Liver (tissue), 9 donors: ENCODE measurements around the gene FANK1. TPM values are rescaled to one million over a fixed set of nuclear protein-coding genes. Genes with fewer than 3 reads are reported as not detected.

Experiments
- DNase-seq: peaks from one replicate; pipeline ENCODE4 v3.0.0-alpha.2; 2017; ENCODE audit warnings: low spot score
- H3K27ac ChIP-seq, 2 donors: one replicate each; pipeline ENCODE4 v1.7.0; 2013; ENCODE audit warnings: inconsistent platforms in 2 of 2, low read length in 2 of 2, control low read depth in 1 of 2, low read depth in 1 of 2, mild to moderate bottlenecking in 1 of 2
- H3K27me3 ChIP-seq, 4 donors: one replicate each; pipeline versions ENCODE4 v1.6.1 to v1.7.0; 2013; ENCODE audit warnings: low read length in 3 of 4, inconsistent platforms in 1 of 4, mild to moderate bottlenecking in 1 of 4, moderate library complexity in 1 of 4; ENCODE audit not compliant: control insufficient read depth in 4 of 4, insufficient read depth in 4 of 4
- H3K36me3 ChIP-seq, 4 donors: one replicate each; pipeline versions ENCODE4 v1.6.1 to v1.7.0; 2013; ENCODE audit warnings: low read length in 3 of 4, mild to moderate bottlenecking in 3 of 4, low read depth in 1 of 4, moderate library complexity in 1 of 4; ENCODE audit not compliant: control insufficient read depth in 4 of 4, insufficient read depth in 3 of 4
- H3K4me1 ChIP-seq, 4 donors: one replicate each; pipeline versions ENCODE4 v1.6.1 to v1.7.0; 2013; ENCODE audit warnings: low read length in 3 of 4, mild to moderate bottlenecking in 3 of 4, moderate library complexity in 1 of 4; ENCODE audit not compliant: control insufficient read depth in 4 of 4, insufficient read depth in 4 of 4
- H3K4me3 ChIP-seq, 3 donors: one replicate each; pipeline versions ENCODE4 v1.6.1 to v1.7.0; 2013; ENCODE audit warnings: low read length in 3 of 3, control low read depth in 1 of 3, low read depth in 1 of 3, mild to moderate bottlenecking in 1 of 3
- H3K9ac ChIP-seq, 2 donors: one replicate each; pipeline ENCODE4 v1.7.0; 2013; ENCODE audit warnings: low read length in 2 of 2, mild to moderate bottlenecking in 2 of 2, moderate library complexity in 2 of 2, control low read depth in 1 of 2, low read depth in 1 of 2
- H3K9me3 ChIP-seq, 4 donors: one replicate each; pipeline versions ENCODE4 v1.6.1 to v1.7.0; 2013; ENCODE audit warnings: low read length in 3 of 4; ENCODE audit not compliant: control insufficient read depth in 4 of 4
- CTCF ChIP-seq: fragments of 150-350 bp; IDR thresholded peaks from 2 replicates; pipeline ENCODE4 v1.5.1; 2017; ENCODE audit warnings: improper control_type of control experiment, low read depth, low read length; ENCODE audit not compliant: missing input control
- FOXA1 ChIP-seq: IDR thresholded peaks from 2 replicates; pipeline ENCODE4 v1.6.1; 2016; ENCODE audit warnings: antibody characterized with exemption
- FOXA2 ChIP-seq: IDR thresholded peaks from 2 replicates; pipeline ENCODE4 v1.6.1; 2016; ENCODE audit warnings: antibody characterized with exemption
- GABPA ChIP-seq, 2 donors: IDR thresholded peaks in 1 of 2; conservative IDR thresholded peaks in 1 of 2; 2 replicates each; pipeline ENCODE4 v1.6.1; 2016; ENCODE audit warnings: antibody characterized with exemption in 2 of 2, mild to moderate bottlenecking in 1 of 2, moderate library complexity in 1 of 2
- HNF4A ChIP-seq, 2 donors: conservative IDR thresholded peaks; 2 replicates each; pipeline ENCODE4 v1.6.1; 2016; ENCODE audit warnings: antibody characterized with exemption in 2 of 2, mild to moderate bottlenecking in 2 of 2
- HNF4G ChIP-seq: IDR thresholded peaks from 2 replicates; pipeline ENCODE4 v1.6.1; 2016; ENCODE audit warnings: antibody characterized with exemption
- NR2F2 ChIP-seq: IDR thresholded peaks from 2 replicates; pipeline ENCODE4 v1.6.1; 2016; ENCODE audit warnings: antibody characterized with exemption
- RAD21 ChIP-seq, 2 donors: IDR thresholded peaks; 2 replicates each; pipeline ENCODE4 v1.6.1; 2016; ENCODE audit warnings: antibody characterized with exemption in 2 of 2, mild to moderate bottlenecking in 2 of 2
- REST ChIP-seq: IDR thresholded peaks from 2 replicates; pipeline ENCODE4 v1.6.1; 2016; ENCODE audit warnings: antibody characterized with exemption, mild to moderate bottlenecking
- RXRA ChIP-seq, 2 donors: IDR thresholded peaks; 2 replicates each; pipeline ENCODE4 v1.6.1; 2017 to 2018; ENCODE audit warnings: antibody characterized with exemption in 2 of 2, mild to moderate bottlenecking in 1 of 2
- SP1 ChIP-seq: IDR thresholded peaks from 2 replicates; pipeline ENCODE4 v1.6.1; 2018; ENCODE audit warnings: antibody characterized with exemption, mild to moderate bottlenecking
- YY1 ChIP-seq: IDR thresholded peaks from 2 replicates; pipeline ENCODE4 v1.6.1; 2016; ENCODE audit warnings: antibody characterized with exemption, mild to moderate bottlenecking
- WGBS: extraction: QIAGEN DNeasy Blood & Tissue Kit; methylation state at CpG from one replicate; pipeline ENCODE4 v1.1.7; 2013; 5-methylcytosine and 5-hydroxymethylcytosine counted together
- polyA plus RNA-seq, 2 donors: library from polyadenylated mRNA; stranded (reverse) in 1 of 2; unstranded in 1 of 2; fragments of 200-250 nt in 1 of 2; fragments of >200 nt in 1 of 2; fragmentation: Nextera tagmentation in 1 of 2; extraction: Ambion mirVana in 1 of 2; gene quantifications; one replicate each; pipeline versions ENCODE4 v1.2.1 to v1.2.3, GENCODE V29; 2013 to 2015
- total RNA-seq, 2 donors: library from RNA; depleted of rRNA; stranded (reverse); fragments of >200 nt; gene quantifications; one replicate each; pipeline ENCODE4 v1.2.3, GENCODE V29; 2014
- TF ChIP-seq, protein P1 (sequence below): IDR thresholded peaks from 2 replicates; pipeline ENCODE4 v1.6.1; 2016; ENCODE audit warnings: antibody characterized with exemption
- donor health status: healthy.
- donor health status: healthy.
- donor health status: healthy.
- donor health status: healthy.
- donor health status: healthy.

FANK1 gene
- total and polyA plus RNA-seq, 4 donors: 0.28 TPM; not detected in 3

GRCh38 chr10:125984865-125985495 lies 88.6 kb downstream of the FANK1 start:
- no peaks in the 10 kb centered on the region for H3K9me3 ChIP-seq
- H3K4me3 ChIP-seq: no peak overlapping the region
- DNase-seq: no peak
- no peaks in the 10 kb centered on the region for H3K36me3 ChIP-seq
- no peak for TF ChIP-seq CTCF
- no peak for TF ChIP-seq HNF4G
- no peak for TF ChIP-seq SP1
- TF ChIP-seq FOXA1: no peak
- no peaks in the 10 kb centered on the region for H3K4me1 ChIP-seq
- H3K27ac ChIP-seq: no peak overlapping the region
- 65% methylated on average over 6 of the region's 6 CpGs for WGBS
- peaks cover 0 to 2% (median 0%) of the 10 kb centered on the region in 4 donors for H3K27me3 ChIP-seq
- no peak overlapping the region for H3K9ac ChIP-seq

GRCh38 chr10:125985557-125986240 lies 89.3 kb downstream of the FANK1 start:
- TF ChIP-seq NR2F2: no peak
- TF ChIP-seq REST: no peak
- TF ChIP-seq SP1: no peak
- TF ChIP-seq RAD21 (IDR thresholded peaks at IDR 0.05): no peak
- TF ChIP-seq, protein P1, sequence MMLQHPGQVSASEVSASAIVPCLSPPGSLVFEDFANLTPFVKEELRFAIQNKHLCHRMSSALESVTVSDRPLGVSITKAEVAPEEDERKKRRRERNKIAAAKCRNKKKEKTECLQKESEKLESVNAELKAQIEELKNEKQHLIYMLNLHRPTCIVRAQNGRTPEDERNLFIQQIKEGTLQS: no peak
- no peak for TF ChIP-seq FOXA2
- WGBS: 69% methylated on average over 5 of the region's 5 CpGs

GRCh38 chr10:125989791-125990190 lies 93.4 kb downstream of the FANK1 start:
- Histone ChIP-seq H3K9ac (no peak overlapping the region), H3K4me1 (no peaks in the 10 kb centered on the region), H3K36me3 (no peaks in the 10 kb centered on the region), H3K9me3 (no peaks in the 10 kb centered on the region), H3K27ac (no peak overlapping the region), H3K27me3 (no peaks in the 10 kb centered on the region), H3K4me3 (no peak overlapping the region)
- 92% methylated on average over 5 of the region's 5 CpGs for WGBS
- no peak for TF ChIP-seq RAD21 (IDR thresholded peaks at IDR 0.05)
- no peak for TF ChIP-seq REST
- no peak for TF ChIP-seq GABPA (IDR thresholded peaks at IDR 0.05 in 1 of 2, conservative IDR thresholded peaks at IDR 0.05 in 1 of 2)
- no peak for TF ChIP-seq HNF4A (conservative IDR thresholded peaks at IDR 0.05)
- no peak for TF ChIP-seq YY1
- no peak for TF ChIP-seq CTCF
- TF ChIP-seq RXRA (IDR thresholded peaks at IDR 0.05): no peak
- no peak for DNase-seq

More at GRCh38 chr10:125985557-125986240, 89.3 kb downstream of the FANK1 start:
- no peaks in the 10 kb centered on the region for H3K36me3 ChIP-seq
- H3K27ac ChIP-seq: no peak overlapping the region
- no peak overlapping the region for H3K9ac ChIP-seq
- no peak overlapping the region for H3K4me3 ChIP-seq
- no peak for DNase-seq
- H3K9me3 ChIP-seq: no peaks in the 10 kb centered on the region
- H3K27me3 ChIP-seq: peaks cover 0 to 2% (median 0%) of the 10 kb centered on the region in 4 donors
- H3K4me1 ChIP-seq: no peaks in the 10 kb centered on the region
